ENCODE measurements around the gene PAX7.
"Not testable (repeated sequence)": the region's sequence is repeated elsewhere in the genome, so short reads cannot be mapped to it uniquely, and the experiment has no call there.

PAX7 gene

GRCh38 chr1:18761948-18762840, 131.5 kb downstream of the PAX7 start:
- DNase-seq (ENCODE audit: low spot score) = no peak

GRCh38 chr1:18764362-18764761, 133.7 kb downstream of the PAX7 start:
- DNase-seq (ENCODE audit: low spot score) = no peak

GRCh38 chr1:18765725-18766124, 135.1 kb downstream of the PAX7 start:
- no peak for DNase-seq (ENCODE audit: low spot score)

- no peak for DNase-seq (ENCODE audit: low spot score)
Observed at GRCh38 chr1:18766328-18766727, 135.7 kb downstream of the PAX7 start.

- not testable (repeated sequence) for DNase-seq (ENCODE audit: low spot score)
Observed at GRCh38 chr1:18767576-18767975, 136.9 kb downstream of the PAX7 start.

- DNase-seq (ENCODE audit: low spot score) = no peak
Observed at GRCh38 chr1:18768086-18768485, 137.4 kb downstream of the PAX7 start.

- DNase-seq (ENCODE audit: low spot score) = no peak
Observed at GRCh38 chr1:18769140-18769539, 138.5 kb downstream of the PAX7 start.

GRCh38 chr1:18770799-18771198, 140.2 kb downstream of the PAX7 start:
- DNase-seq (ENCODE audit: low spot score) = no peak

- no peak for DNase-seq (ENCODE audit: low spot score)
Observed at GRCh38 chr1:18773753-18774152, 143.1 kb downstream of the PAX7 start.

- DNase-seq (ENCODE audit: low spot score) = no peak
Observed at GRCh38 chr1:18775341-18775740, 144.7 kb downstream of the PAX7 start.

GRCh38 chr1:18776777-18777176, 146.1 kb downstream of the PAX7 start:
- DNase-seq (ENCODE audit: low spot score) = no peak

GRCh38 chr1:18778437-18778836, 147.8 kb downstream of the PAX7 start:
- no peak for DNase-seq (ENCODE audit: low spot score)

- DNase-seq (ENCODE audit: low spot score) = no peak
Observed at GRCh38 chr1:18781031-18781430, 150.4 kb downstream of the PAX7 start.

- no peak for DNase-seq (ENCODE audit: low spot score)
Observed at GRCh38 chr1:18783705-18784481, 153.2 kb downstream of the PAX7 start.

GRCh38 chr1:18784482-18784831, 153.8 kb downstream of the PAX7 start:
- no peak for DNase-seq (ENCODE audit: low spot score)

- DNase-seq (ENCODE audit: low spot score) = no peak
Observed at GRCh38 chr1:18786149-18786548, 155.5 kb downstream of the PAX7 start.

- no peak for DNase-seq (ENCODE audit: low spot score)
Observed at GRCh38 chr1:18787825-18788385, 157.3 kb downstream of the PAX7 start.

GRCh38 chr1:18789246-18789645, 158.6 kb downstream of the PAX7 start:
- no peak for DNase-seq (ENCODE audit: low spot score)

GRCh38 chr1:18792747-18793146, 162.1 kb downstream of the PAX7 start:
- no peak for DNase-seq (ENCODE audit: low spot score)

- DNase-seq (ENCODE audit: low spot score) = no peak
Observed at GRCh38 chr1:18793164-18793563, 162.5 kb downstream of the PAX7 start.

- no peak for DNase-seq (ENCODE audit: low spot score)
Observed at GRCh38 chr1:18794051-18794450, 163.4 kb downstream of the PAX7 start.

- no peak for DNase-seq (ENCODE audit: low spot score)
Observed at GRCh38 chr1:18794561-18794960, 163.9 kb downstream of the PAX7 start.

All from AG20443 (cell line).